PC-9 (cell line): ENCODE measurements around the gene VSTM2L. TPM values are rescaled to one million over a fixed set of nuclear protein-coding genes. Genes with fewer than 3 reads are reported as not detected.

Experiments used
- BruUV-seq: library from RNA; stranded (reverse); fragments of 400-500 nt; replicated peaks from 2 replicates; lab custom pipeline; 2021; lab: Mats Ljungman, UMichigan
- CTCF ChIA-PET: fragments of 300-600 bp; sonication (Branson Sonifier 250); formaldehyde crosslinking; loops from one replicate; lab custom pipeline; 2022; ENCODE audit warnings: antibody characterized with exemption; lab: Charles Lee
- POLR2A ChIA-PET: fragments of 300-600 bp; sonication (Branson Sonifier 250); formaldehyde crosslinking; loops from one replicate; lab custom pipeline; 2022; ENCODE audit warnings: antibody characterized with exemption; ENCODE audit not compliant: unreplicated experiment; lab: Charles Lee
- DNase-seq, 2 experiments: peaks; one replicate each; pipeline versions ENCODE4 v3.0.0 to v3.0.0-alpha.2; 2015 to 2022; ENCODE audit warnings: mixed read lengths in 1 of 2
- H2AFZ ChIP-seq: fragments of 200-600 bp; sonication (generic); 2 replicates; pipeline ENCODE4 v1.8.1; 2017; ENCODE audit warnings: antibody characterized with exemption
- H3F3A ChIP-seq: fragments of 200-600 bp; sonication (generic); 2 replicates; pipeline ENCODE4 v1.8.1; 2017; ENCODE audit warnings: antibody characterized with exemption, mild to moderate bottlenecking, low read depth; ENCODE audit not compliant: insufficient read depth
- H3K27ac ChIP-seq: fragments of 200-600 bp; sonication (generic); 2 replicates; pipeline ENCODE4 v1.6.1; 2016; ENCODE audit warnings: mixed run types
- H3K27me3 ChIP-seq: fragments of 200-600 bp; sonication (generic); 2 replicates; pipeline ENCODE4 v1.6.1; 2016; ENCODE audit warnings: low read depth, mixed run types; ENCODE audit not compliant: insufficient read depth
- H3K36me3 ChIP-seq: fragments of 200-600 bp; sonication (generic); 2 replicates; pipeline ENCODE4 v1.6.1; 2016; ENCODE audit warnings: low read depth, mixed run types
- H3K4me1 ChIP-seq: fragments of 200-600 bp; sonication (generic); replicated peaks from 2 replicates; pipeline ENCODE4 v1.6.1; 2016; ENCODE audit warnings: mixed run types; ENCODE audit not compliant: insufficient read depth
- H3K4me2 ChIP-seq: fragments of 200-600 bp; sonication (generic); 2 replicates; pipeline ENCODE4 v1.6.1; 2017; ENCODE audit warnings: mixed run types
- H3K4me3 ChIP-seq: fragments of 200-600 bp; sonication (generic); 2 replicates; pipeline ENCODE4 v1.6.1; 2016; ENCODE audit warnings: mixed run types
- H3K79me2 ChIP-seq: fragments of 200-600 bp; sonication (generic); 2 replicates; pipeline ENCODE4 v1.6.1; 2017; ENCODE audit warnings: low read depth, mixed run types
- H3K9me2 ChIP-seq: fragments of 200-600 bp; sonication (generic); 2 replicates; pipeline ENCODE4 v1.8.1; 2017; ENCODE audit warnings: mild to moderate bottlenecking; ENCODE audit not compliant: insufficient read depth
- H3K9me3 ChIP-seq: fragments of 200-600 bp; sonication (generic); 2 replicates; pipeline ENCODE4 v1.8.1; 2016; ENCODE audit warnings: low read depth; ENCODE audit not compliant: insufficient read depth
- H4K20me1 ChIP-seq: fragments of 200-600 bp; sonication (generic); 2 replicates; pipeline ENCODE4 v1.8.1; 2017; ENCODE audit not compliant: insufficient read depth
- CTCF ChIP-seq: fragments of 200-600 bp; sonication (generic); conservative IDR thresholded peaks from 2 replicates; pipeline ENCODE4 v1.6.1; 2017; ENCODE audit warnings: mixed run types, antibody characterized with exemption, mild to moderate bottlenecking, moderate library complexity
- EZH2 ChIP-seq: fragments of 200-600 bp; sonication (generic); IDR thresholded peaks from 2 replicates; pipeline ENCODE4 v1.8.0; 2017; ENCODE audit warnings: antibody characterized with exemption, low read depth
- intact Hi-C: fragments of 100-400 bp; cut with micrococcal nuclease; formaldehyde crosslinking; loops from one replicate; pipeline ENCODE4 v1.10.0; 2022; ENCODE audit not compliant: unreplicated experiment
- total RNA-seq: library from RNA; stranded (reverse); gene quantifications from 2 replicates; pipeline ENCODE4 v1.2.3, GENCODE V29; 2021

Gene VSTM2L
- total RNA-seq, 1 experiment from 2014 or later, result 1.4 TPM

DNA sequence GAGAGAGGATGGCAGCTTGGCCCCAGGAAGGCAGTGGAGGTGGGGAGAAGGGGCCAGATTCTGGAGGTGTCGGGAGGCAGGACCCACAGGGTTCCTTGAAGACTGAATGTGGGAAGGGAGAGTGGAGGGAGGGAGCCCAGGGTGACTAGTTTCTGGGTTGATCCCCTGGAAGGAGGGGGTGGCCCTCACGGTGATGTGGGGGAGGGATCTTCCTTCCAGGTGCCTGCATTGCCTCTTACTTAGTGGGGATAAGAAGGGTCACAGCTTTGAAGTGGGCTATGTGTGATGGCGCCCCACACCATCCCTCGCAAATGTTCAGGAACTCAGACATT, 26.7 kb downstream of the VSTM2L start:
- intact Hi-C loops, result no loop called here
- ChIA-PET POLR2A (no interaction called here), CTCF (interaction anchor here (0.5 kb wide), 1 partner anchor 36 kb away, joined by 9 read pairs; no protein-coding TSS in a partner anchor)
- Histone ChIP-seq H3K4me2 (no peak overlapping the region), H3K79me2 (no peaks in the 10 kb centered on the region), H3K27me3 (peaks cover 18% of the 10 kb centered on the region), H3K4me3 (no peak overlapping the region), H3F3A (peaks cover 3% of the 10 kb centered on the region; the same call in 1 of the 2 replicates), H3K36me3 (no peaks in the 10 kb centered on the region), H3K9me3 (no peaks in the 10 kb centered on the region), H3K9me2 (no peaks in the 10 kb centered on the region), H2AFZ (no peak overlapping the region), H3K27ac (no peak overlapping the region), H4K20me1 (no peaks in the 10 kb centered on the region), H3K4me1 (peaks cover 10% of the 10 kb centered on the region; the same call in 1 of the 2 replicates)
- no peak for DNase-seq
- no TSS peak for BruUV-seq
- TF ChIP-seq CTCF (no peak), EZH2 (no peak)

GRCh38 chr20:37931153-37931922, 28.4 kb downstream of the VSTM2L start:
- ChIA-PET CTCF (interaction anchor here (0.6 kb wide), 1 partner anchor 67 kb away, joined by 3 read pairs; no protein-coding TSS in a partner anchor), POLR2A (no interaction called here)
- BruUV-seq, result no TSS peak

DNA sequence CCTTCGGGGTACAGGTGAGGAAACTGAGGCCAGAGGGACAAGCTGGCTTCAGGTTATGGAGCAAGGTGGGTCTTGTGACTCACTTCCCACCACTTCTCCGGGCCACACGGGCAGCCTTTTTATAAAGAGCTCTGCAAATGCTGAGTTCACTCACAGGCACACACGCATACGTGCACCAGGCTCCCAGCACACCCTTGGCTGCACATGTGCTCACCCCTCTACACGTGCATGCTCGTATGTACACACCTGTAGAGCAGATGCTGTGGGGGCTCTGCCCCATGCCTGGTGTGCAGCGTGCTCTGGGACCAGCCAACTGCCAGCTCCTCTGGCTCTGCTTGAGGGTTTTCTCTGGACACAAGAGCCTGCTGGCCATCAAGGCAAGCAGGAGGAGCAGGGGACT, 29.1 kb downstream of the VSTM2L start:
- no TSS peak for BruUV-seq

More at GRCh38 chr20:37931153-37931922, 28.4 kb downstream of the VSTM2L start:
- Histone ChIP-seq H3K36me3 (no peaks in the 10 kb centered on the region), H3K4me3 (no peak overlapping the region), H3K4me1 (peaks cover 10% of the 10 kb centered on the region; the same call in 1 of the 2 replicates), H4K20me1 (no peaks in the 10 kb centered on the region), H3K4me2 (no peak overlapping the region), H3F3A (peaks cover 3% of the 10 kb centered on the region; the same call in 1 of the 2 replicates), H3K27me3 (peaks cover 18% of the 10 kb centered on the region), H2AFZ (no peak overlapping the region), H3K79me2 (no peaks in the 10 kb centered on the region), H3K27ac (no peak overlapping the region), H3K9me3 (no peaks in the 10 kb centered on the region), H3K9me2 (no peaks in the 10 kb centered on the region)
- intact Hi-C loops, result no loop called here
- TF ChIP-seq CTCF (no peak), EZH2 (no peak)
- no peak for DNase-seq

More for the DNA sequence above, 29.1 kb downstream of the VSTM2L start:
- Histone ChIP-seq H3K27me3 (peaks cover 18% of the 10 kb centered on the region), H3K9me2 (no peaks in the 10 kb centered on the region), H2AFZ (no peak overlapping the region), H3K4me1 (peaks cover 10% of the 10 kb centered on the region; the same call in 1 of the 2 replicates), H3K9me3 (no peaks in the 10 kb centered on the region), H3K79me2 (no peaks in the 10 kb centered on the region), H3K4me3 (no peak overlapping the region), H3K27ac (no peak overlapping the region), H3F3A (peaks cover 3% of the 10 kb centered on the region; the same call in 1 of the 2 replicates), H3K4me2 (no peak overlapping the region), H4K20me1 (no peaks in the 10 kb centered on the region), H3K36me3 (no peaks in the 10 kb centered on the region)
- ChIA-PET POLR2A (no interaction called here), CTCF (interaction anchor here (1.4 kb wide), 1 partner anchor 62 kb away, joined by 4 read pairs; no protein-coding TSS in a partner anchor)
- intact Hi-C loops, result loop anchor here (2.0 kb wide), 1 partner anchor 25 kb away; no protein-coding TSS in a partner anchor
- DNase-seq, result no peak
- TF ChIP-seq EZH2 (no peak), CTCF (no peak)
